Skeletal muscle satellite cell (primary cell): ENCODE results near the gene FBXL13.
"Not testable (repeated sequence)": the region's sequence is repeated elsewhere in the genome, so short reads cannot be mapped to it uniquely, and the experiment has no call there.

Experiments used
- H3K27me3 ChIP-seq: 2 replicates; pipeline ENCODE4 v1.7.0; 2013; ENCODE audit warnings: low read length; ENCODE audit not compliant: control insufficient read depth, insufficient read depth
- H3K36me3 ChIP-seq: 2 replicates; pipeline ENCODE4 v1.7.0; 2013; ENCODE audit warnings: mild to moderate bottlenecking, control low read depth, low read length; ENCODE audit not compliant: insufficient read depth
- H3K4me1 ChIP-seq: 2 replicates; pipeline ENCODE4 v1.7.0; 2013; ENCODE audit warnings: low read length; ENCODE audit not compliant: control insufficient read depth, insufficient read depth
- H3K4me2 ChIP-seq: 2 replicates; pipeline ENCODE4 v1.7.0; 2013; ENCODE audit warnings: mild to moderate bottlenecking, low read length
- H3K4me3 ChIP-seq: 2 replicates; pipeline ENCODE4 v1.7.0; 2013; ENCODE audit warnings: low read length
- H3K9ac ChIP-seq: 2 replicates; pipeline ENCODE4 v1.7.0; 2013; ENCODE audit warnings: mild to moderate bottlenecking, low read depth, low read length, moderate library complexity
- H3K9me3 ChIP-seq: replicated peaks from 2 replicates; pipeline ENCODE4 v1.7.0; 2013; ENCODE audit warnings: mild to moderate bottlenecking, control low read depth, low read length

The FBXL13 gene

GRCh38 chr7:102823390-102824119, 251.0 kb downstream of the FBXL13 start:
- Histone ChIP-seq H3K4me2 (no peak overlapping the region), H3K4me1 (no peaks in the 10 kb centered on the region), H3K9me3 (no peaks in the 10 kb centered on the region), H3K9ac (no peak overlapping the region), H3K36me3 (no peaks in the 10 kb centered on the region), H3K4me3 (no peak overlapping the region), H3K27me3 (no peaks in the 10 kb centered on the region)

GRCh38 chr7:102821994-102822747, 252.4 kb downstream of the FBXL13 start:
- Histone ChIP-seq H3K9me3 (no peaks in the 10 kb centered on the region), H3K27me3 (no peaks in the 10 kb centered on the region), H3K9ac (no peak overlapping the region), H3K36me3 (no peaks in the 10 kb centered on the region), H3K4me1 (no peaks in the 10 kb centered on the region), H3K4me3 (no peak overlapping the region), H3K4me2 (no peak overlapping the region)

GRCh38 chr7:102819151-102819550, 255.4 kb downstream of the FBXL13 start:
- H3K4me1 ChIP-seq = peaks cover 3% of the 10 kb centered on the region
- H3K9me3 ChIP-seq = no peaks in the 10 kb centered on the region
- H3K36me3 ChIP-seq = no peaks in the 10 kb centered on the region
- no peak overlapping the region for H3K9ac ChIP-seq
- no peaks in the 10 kb centered on the region for H3K27me3 ChIP-seq
- H3K4me3 ChIP-seq = no peak overlapping the region
- no peak overlapping the region for H3K4me2 ChIP-seq

- Histone ChIP-seq H3K4me3 (no peak overlapping the region), H3K9me3 (no peaks in the 10 kb centered on the region)
Observed at GRCh38 chr7:102817616-102818573, 256.7 kb downstream of the FBXL13 start.

GRCh38 chr7:102814025-102814471, 260.5 kb downstream of the FBXL13 start:
- Histone ChIP-seq H3K4me3 (no peak overlapping the region), H3K9me3 (no peaks in the 10 kb centered on the region), H3K4me1 (peaks cover 13% of the 10 kb centered on the region), H3K27me3 (no peaks in the 10 kb centered on the region), H3K9ac (no peak overlapping the region), H3K4me2 (peak overlapping the region; percentile 20), H3K36me3 (no peaks in the 10 kb centered on the region)

More at GRCh38 chr7:102817616-102818573, 256.7 kb downstream of the FBXL13 start:
- Histone ChIP-seq H3K4me1 (peaks cover 13% of the 10 kb centered on the region), H3K9ac (no peak overlapping the region), H3K36me3 (no peaks in the 10 kb centered on the region), H3K4me2 (no peak overlapping the region), H3K27me3 (no peaks in the 10 kb centered on the region)

- no peaks in the 10 kb centered on the region for H3K36me3 ChIP-seq
- H3K9me3 ChIP-seq = no peaks in the 10 kb centered on the region
- H3K27me3 ChIP-seq = no peaks in the 10 kb centered on the region
- H3K9ac ChIP-seq = no peak overlapping the region
- H3K4me2 ChIP-seq = peak overlapping the region; percentile 20
- peaks cover 13% of the 10 kb centered on the region for H3K4me1 ChIP-seq
- no peak overlapping the region for H3K4me3 ChIP-seq
Observed at GRCh38 chr7:102813191-102814024, 261.2 kb downstream of the FBXL13 start.

GRCh38 chr7:102811942-102812678, 262.5 kb downstream of the FBXL13 start:
- no peaks in the 10 kb centered on the region for H3K9me3 ChIP-seq
- H3K27me3 ChIP-seq = no peaks in the 10 kb centered on the region
- no peak overlapping the region for H3K4me2 ChIP-seq
- H3K4me1 ChIP-seq = peaks cover 13% of the 10 kb centered on the region
- H3K4me3 ChIP-seq = no peak overlapping the region
- H3K9ac ChIP-seq = no peak overlapping the region
- no peaks in the 10 kb centered on the region for H3K36me3 ChIP-seq

GRCh38 chr7:102810916-102811315, 263.7 kb downstream of the FBXL13 start:
- peaks cover 13% of the 10 kb centered on the region for H3K4me1 ChIP-seq
- H3K4me3 ChIP-seq = no peak overlapping the region
- no peak overlapping the region for H3K9ac ChIP-seq
- H3K9me3 ChIP-seq = no peaks in the 10 kb centered on the region
- H3K36me3 ChIP-seq = no peaks in the 10 kb centered on the region
- H3K4me2 ChIP-seq = no peak overlapping the region
- no peaks in the 10 kb centered on the region for H3K27me3 ChIP-seq

- Histone ChIP-seq H3K9me3 (no peaks in the 10 kb centered on the region), H3K4me1 (no peaks in the 10 kb centered on the region), H3K27me3 (no peaks in the 10 kb centered on the region), H3K9ac (no peak overlapping the region), H3K4me2 (no peak overlapping the region), H3K4me3 (no peak overlapping the region), H3K36me3 (no peaks in the 10 kb centered on the region)
Observed at GRCh38 chr7:102806613-102807012, 268.0 kb downstream of the FBXL13 start.

GRCh38 chr7:102795987-102796595, 278.5 kb downstream of the FBXL13 start:
- not testable (repeated sequence) for H3K4me2 ChIP-seq, H3K9me3 ChIP-seq, H3K4me1 ChIP-seq, H3K36me3 ChIP-seq, H3K27me3 ChIP-seq, H3K9ac ChIP-seq, H3K4me3 ChIP-seq
